Endodermal cell (in vitro differentiated cells): ENCODE measurements around the gene SEMA3A. TPM values are rescaled to one million over a fixed set of nuclear protein-coding genes. Genes with fewer than 3 reads are reported as not detected.

Source experiments
- DNase-seq: peaks from one replicate; pipeline ENCODE4 v3.0.0-alpha.2; 2017
- H3K27ac ChIP-seq: 2 replicates; pipeline ENCODE4 v1.5.1; 2013; ENCODE audit warnings: mild to moderate bottlenecking, low read depth, low read length, moderate library complexity
- H3K27me3 ChIP-seq: 2 replicates; pipeline ENCODE4 v1.6.1; 2013; ENCODE audit warnings: mild to moderate bottlenecking, low read length, moderate library complexity; ENCODE audit not compliant: insufficient read depth, control insufficient read depth, poor library complexity, severe bottlenecking
- H3K36me3 ChIP-seq: 2 replicates; pipeline ENCODE4 v1.7.0; 2013; ENCODE audit warnings: mild to moderate bottlenecking, low read length, moderate library complexity; ENCODE audit not compliant: control insufficient read depth, insufficient read depth
- H3K4me1 ChIP-seq: one replicate; pipeline ENCODE4 v1.7.0; 2013; ENCODE audit warnings: low read length; ENCODE audit not compliant: control insufficient read depth, insufficient read depth
- H3K4me3 ChIP-seq: 2 replicates; pipeline ENCODE4 v1.5.1; 2013; ENCODE audit warnings: mild to moderate bottlenecking, low read length, moderate library complexity
- H3K9ac ChIP-seq: 2 replicates; pipeline ENCODE4 v1.6.1; 2013; ENCODE audit warnings: mild to moderate bottlenecking, low read length, moderate library complexity; ENCODE audit not compliant: poor library complexity, severe bottlenecking; ENCODE audit errors: extremely low read depth
- H3K9me3 ChIP-seq: 2 replicates; pipeline ENCODE4 v1.6.1; 2013; ENCODE audit warnings: mild to moderate bottlenecking, low read length, moderate library complexity; ENCODE audit not compliant: control insufficient read depth
- H3K27ac Mint-ChIP-seq: 2 replicates; pipeline ENCODE4 v1.8.0; 2020; ENCODE audit warnings: mixed read lengths
- H3K27me3 Mint-ChIP-seq: 2 replicates; pipeline ENCODE4 v1.8.0; 2021; ENCODE audit warnings: mild to moderate bottlenecking, mixed read lengths; ENCODE audit not compliant: insufficient read depth
- H3K36me3 Mint-ChIP-seq: 2 replicates; pipeline ENCODE4 v1.8.0; 2020; ENCODE audit warnings: low read depth, mixed read lengths
- H3K4me1 Mint-ChIP-seq: 2 replicates; pipeline ENCODE4 v1.8.0; 2020; ENCODE audit warnings: mixed read lengths
- H3K4me3 Mint-ChIP-seq: 2 replicates; pipeline ENCODE4 v1.8.0; 2020; ENCODE audit warnings: mild to moderate bottlenecking, moderate library complexity, mixed read lengths
- H3K9me3 Mint-ChIP-seq: 2 replicates; pipeline ENCODE4 v1.8.0; 2020; ENCODE audit warnings: mild to moderate bottlenecking, mixed read lengths
- WGBS, 2 experiments: methylation state at CpG; one replicate each; pipeline versions ENCODE4 v1.1.5 to v1.1.7; 2013; ENCODE audit warnings: missing lambda C conversion rate in 2 of 2, mixed read lengths in 1 of 2; ENCODE audit not compliant: insufficient coverage in 1 of 2, insufficient read length in 1 of 2; 5-methylcytosine and 5-hydroxymethylcytosine counted together
- total RNA-seq, 2 donors: library from RNA; stranded (reverse); fragmentation: NEBNext Ultra II Directional in 1 of 2; extraction: Animal tissue kit (Norgen Biotek cat#: 25700) in 1 of 2; gene quantifications; 2 replicates in 1 of 2; 3 replicates in 1 of 2; pipeline ENCODE4 v1.2.1, GENCODE V29; 2021
- TF ChIP-seq, protein P1 (sequence below): fragments of 200-600 bp; sonication (generic); conservative IDR thresholded peaks from 2 replicates; pipeline ENCODE4 v1.5.0; 2021; ENCODE audit warnings: antibody characterized with exemption, mild to moderate bottlenecking

Gene SEMA3A
- total RNA-seq, 2 donors from 2014 or later = 43.5 to 72.8 TPM

DNA sequence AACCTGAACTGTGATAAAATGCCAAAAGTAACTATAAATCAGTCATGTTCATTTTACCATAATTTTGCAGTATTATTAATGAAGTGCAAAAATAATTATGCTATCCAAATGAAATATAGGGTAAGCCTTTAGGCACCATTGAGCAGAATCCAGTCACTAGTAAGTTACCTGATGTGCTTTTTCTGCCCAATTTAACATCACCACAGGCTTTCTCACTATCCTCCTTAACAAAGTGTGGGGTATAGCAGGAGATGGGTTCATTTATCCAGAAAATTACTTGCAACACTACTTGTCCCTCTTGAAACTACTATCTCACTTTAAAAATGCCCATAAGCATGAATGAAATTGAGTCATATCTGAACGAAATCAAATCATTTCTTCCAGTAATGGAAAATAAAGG, 211.0 kb downstream of the SEMA3A start:
- peaks cover 3% of the 10 kb centered on the region for H3K9me3 Mint-ChIP-seq
- no peak for DNase-seq
- H3K9me3 ChIP-seq = peaks cover 15% of the 10 kb centered on the region
- TF ChIP-seq, protein P1, sequence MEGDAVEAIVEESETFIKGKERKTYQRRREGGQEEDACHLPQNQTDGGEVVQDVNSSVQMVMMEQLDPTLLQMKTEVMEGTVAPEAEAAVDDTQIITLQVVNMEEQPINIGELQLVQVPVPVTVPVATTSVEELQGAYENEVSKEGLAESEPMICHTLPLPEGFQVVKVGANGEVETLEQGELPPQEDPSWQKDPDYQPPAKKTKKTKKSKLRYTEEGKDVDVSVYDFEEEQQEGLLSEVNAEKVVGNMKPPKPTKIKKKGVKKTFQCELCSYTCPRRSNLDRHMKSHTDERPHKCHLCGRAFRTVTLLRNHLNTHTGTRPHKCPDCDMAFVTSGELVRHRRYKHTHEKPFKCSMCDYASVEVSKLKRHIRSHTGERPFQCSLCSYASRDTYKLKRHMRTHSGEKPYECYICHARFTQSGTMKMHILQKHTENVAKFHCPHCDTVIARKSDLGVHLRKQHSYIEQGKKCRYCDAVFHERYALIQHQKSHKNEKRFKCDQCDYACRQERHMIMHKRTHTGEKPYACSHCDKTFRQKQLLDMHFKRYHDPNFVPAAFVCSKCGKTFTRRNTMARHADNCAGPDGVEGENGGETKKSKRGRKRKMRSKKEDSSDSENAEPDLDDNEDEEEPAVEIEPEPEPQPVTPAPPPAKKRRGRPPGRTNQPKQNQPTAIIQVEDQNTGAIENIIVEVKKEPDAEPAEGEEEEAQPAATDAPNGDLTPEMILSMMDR = no peak
- no peak overlapping the region for H3K27ac ChIP-seq
- no peak overlapping the region for H3K4me3 ChIP-seq
- peaks cover 44% of the 10 kb centered on the region for H3K36me3 Mint-ChIP-seq
- H3K4me1 ChIP-seq = no peaks in the 10 kb centered on the region
- H3K27me3 ChIP-seq = no peaks in the 10 kb centered on the region
- no peak overlapping the region for H3K27ac Mint-ChIP-seq
- no peak overlapping the region for H3K4me3 Mint-ChIP-seq
- H3K9ac ChIP-seq = no peak overlapping the region
- WGBS, 2 experiments = 100% methylated on average over 1 of the region's 1 CpG; no CpG with 5 or more reads in 1 of the 2 experiments
- H3K27me3 Mint-ChIP-seq = no peaks in the 10 kb centered on the region
- H3K36me3 ChIP-seq = peaks cover 65% of the 10 kb centered on the region
- H3K4me1 Mint-ChIP-seq = no peaks in the 10 kb centered on the region

DNA sequence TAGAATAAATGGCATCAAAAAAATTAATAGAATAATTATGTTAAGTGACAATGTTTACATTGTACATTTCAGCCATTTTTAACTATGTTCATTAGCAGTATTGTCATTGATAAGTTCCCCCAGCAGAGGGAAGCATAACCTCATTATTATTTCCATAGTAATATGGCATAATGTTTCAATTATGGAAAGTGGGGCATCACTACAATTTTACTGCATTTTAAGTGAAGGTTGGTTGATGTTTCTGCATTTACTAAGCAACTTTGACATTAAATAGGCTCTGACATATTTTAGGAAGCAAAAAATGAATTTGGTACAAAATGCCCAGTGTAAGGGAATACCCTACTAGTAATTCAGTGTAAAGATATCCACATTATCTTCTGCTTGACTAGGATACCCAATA, 218.3 kb downstream of the SEMA3A start:
- Histone ChIP-seq H3K27me3 (no peaks in the 10 kb centered on the region), H3K27ac (no peak overlapping the region), H3K4me3 (no peak overlapping the region), H3K9me3 (peaks cover 6% of the 10 kb centered on the region), H3K36me3 (peaks cover 53% of the 10 kb centered on the region), H3K4me1 (no peaks in the 10 kb centered on the region), H3K9ac (no peak overlapping the region)
- no peak for DNase-seq
- H3K27ac Mint-ChIP-seq = no peak overlapping the region
- no peaks in the 10 kb centered on the region for H3K27me3 Mint-ChIP-seq
- H3K4me3 Mint-ChIP-seq = no peak overlapping the region
- no peaks in the 10 kb centered on the region for H3K4me1 Mint-ChIP-seq
- TF ChIP-seq, protein P1 = peak; percentile 86
- peaks cover 24% of the 10 kb centered on the region for H3K36me3 Mint-ChIP-seq
- H3K9me3 Mint-ChIP-seq = no peaks in the 10 kb centered on the region

DNA sequence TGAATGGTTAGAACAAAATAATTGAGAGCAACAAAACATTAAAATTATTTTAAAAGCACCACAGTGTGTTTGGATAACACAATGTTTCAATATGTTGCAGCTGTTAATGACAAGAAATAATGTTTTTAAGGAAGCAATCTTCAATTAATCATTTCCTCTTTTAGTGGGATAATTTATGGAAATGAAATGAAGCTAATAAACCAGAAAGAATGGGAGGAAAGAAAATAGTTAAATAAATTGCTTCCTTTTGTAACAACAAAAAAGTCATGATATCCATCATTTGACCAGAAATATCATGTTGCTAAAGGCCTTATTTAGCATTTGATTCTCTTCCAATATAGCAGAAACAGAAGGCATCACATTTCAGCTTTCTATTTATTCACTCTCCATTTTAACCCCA, 224.5 kb downstream of the SEMA3A start:
- H3K36me3 ChIP-seq = peaks cover 41% of the 10 kb centered on the region
- H3K4me1 Mint-ChIP-seq = no peaks in the 10 kb centered on the region
- H3K27ac ChIP-seq = no peak overlapping the region
- H3K9me3 ChIP-seq = no peaks in the 10 kb centered on the region
- H3K36me3 Mint-ChIP-seq = peaks cover 15% of the 10 kb centered on the region
- H3K4me3 Mint-ChIP-seq = no peak overlapping the region
- H3K4me3 ChIP-seq = no peak overlapping the region
- H3K9ac ChIP-seq = no peak overlapping the region
- H3K27ac Mint-ChIP-seq = no peak overlapping the region
- DNase-seq = no peak
- no peaks in the 10 kb centered on the region for H3K4me1 ChIP-seq
- H3K9me3 Mint-ChIP-seq = no peaks in the 10 kb centered on the region
- no peaks in the 10 kb centered on the region for H3K27me3 ChIP-seq
- TF ChIP-seq, protein P1 = no peak
- no peaks in the 10 kb centered on the region for H3K27me3 Mint-ChIP-seq
